SK-N-SH (cell line): ENCODE data around the gene DHDH. TPM values are rescaled to one million over a fixed set of nuclear protein-coding genes. Genes with fewer than 3 reads are reported as not detected.

Source experiments
- CTCF ChIA-PET: fragments of 300-600, 350-600 bp; formaldehyde crosslinking; extraction: SDS; loops from one replicate; lab custom pipeline; 2021; lab: Yijun Ruan, JAX
- POLR2A ChIA-PET: fragments of 350-600 bp; sonication (Branson Sonifier 250); formaldehyde crosslinking; extraction: SDS; loops from one replicate; lab custom pipeline; 2020; ENCODE audit warnings: antibody characterized with exemption, inconsistent platforms; lab: Yijun Ruan, JAX
- DNase-seq: peaks from one replicate; pipeline ENCODE4 v3.0.0; 2012
- H2AFZ ChIP-seq: fragments of 200-600 bp; sonication (generic); 2 replicates; pipeline ENCODE4 v1.8.1; 2016; ENCODE audit warnings: antibody characterized with exemption, mild to moderate bottlenecking, low read depth
- H3F3A ChIP-seq: fragments of 200-600 bp; sonication (generic); replicated peaks from 2 replicates; pipeline ENCODE3; 2016; ENCODE audit warnings: antibody characterized with exemption, mild to moderate bottlenecking; ENCODE audit not compliant: insufficient read depth
- H3K27ac ChIP-seq, 2 experiments: fragments of 200-500 bp in 1 of 2; fragments of 200-600 bp in 1 of 2; sonication (Bioruptor generic) in 1 of 2; sonication (generic), shearing (Covaris generic) in 1 of 2; 2 replicates each; pipeline versions ENCODE4 v1.5.1 to v1.6.1; 2014 to 2016; ENCODE audit warnings: low read depth in 2 of 2, inconsistent platforms in 1 of 2, low read length in 1 of 2, mild to moderate bottlenecking in 1 of 2, mixed read lengths in 1 of 2
- H3K27me3 ChIP-seq: fragments of 200-600 bp; sonication (generic), shearing (Covaris generic); 2 replicates; pipeline ENCODE4 v1.6.1; 2016; ENCODE audit warnings: mixed run types; ENCODE audit not compliant: insufficient read depth
- H3K36me3 ChIP-seq, 2 experiments: fragments of 200-500 bp in 1 of 2; fragments of 200-600 bp in 1 of 2; sonication (Bioruptor generic) in 1 of 2; sonication (generic) in 1 of 2; replicated peaks in 1 of 2; 2 replicates each; pipeline versions ENCODE3 to v1.5.1; 2014 to 2016; ENCODE audit warnings: low read length in 1 of 2, mild to moderate bottlenecking in 1 of 2; ENCODE audit not compliant: insufficient read depth in 2 of 2, control insufficient read depth in 1 of 2
- H3K4me1 ChIP-seq, 2 experiments: fragments of 200-500 bp in 1 of 2; fragments of 200-600 bp in 1 of 2; sonication (Bioruptor generic) in 1 of 2; sonication (generic), shearing (Covaris generic) in 1 of 2; 2 replicates each; pipeline versions ENCODE4 v1.5.1 to v1.6.1; 2014 to 2016; ENCODE audit warnings: low read depth in 1 of 2, low read length in 1 of 2, mixed run types in 1 of 2; ENCODE audit not compliant: insufficient read depth in 2 of 2, control insufficient read depth in 1 of 2
- H3K4me2 ChIP-seq: fragments of 200-600 bp; sonication (generic), shearing (Covaris generic); 2 replicates; pipeline ENCODE4 v1.6.1; 2017; ENCODE audit warnings: mixed run types
- H3K4me3 ChIP-seq, 2 experiments: fragments of 200-500 bp in 1 of 2; fragments of 200-600 bp in 1 of 2; sonication (Bioruptor generic) in 1 of 2; sonication (generic), shearing (Covaris generic) in 1 of 2; 2 replicates each; pipeline versions ENCODE4 v1.5.1 to v1.8.1; 2014 to 2016; ENCODE audit warnings: low read depth in 2 of 2, inconsistent platforms in 1 of 2, low read length in 1 of 2, mild to moderate bottlenecking in 1 of 2, mixed read lengths in 1 of 2, moderate library complexity in 1 of 2
- H3K79me2 ChIP-seq: fragments of 200-600 bp; sonication (generic); 2 replicates; pipeline ENCODE4 v1.8.1; 2017; ENCODE audit warnings: mild to moderate bottlenecking; ENCODE audit not compliant: insufficient read depth
- H3K9ac ChIP-seq: fragments of 200-600 bp; sonication (generic); 2 replicates; pipeline ENCODE4 v1.6.1; 2017; ENCODE audit warnings: mixed run types
- H3K9me2 ChIP-seq: fragments of 200-600 bp; sonication (generic); 2 replicates; pipeline ENCODE4 v1.6.1; 2017; ENCODE audit warnings: mixed run types
- H3K9me3 ChIP-seq: fragments of 200-600 bp; sonication (generic); 2 replicates; pipeline ENCODE4 v1.6.1; 2017; ENCODE audit warnings: mixed run types, mild to moderate bottlenecking, moderate library complexity
- H4K20me1 ChIP-seq: fragments of 200-600 bp; sonication (generic); 2 replicates; pipeline ENCODE4 v1.6.1; 2017; ENCODE audit warnings: mild to moderate bottlenecking, mixed run types; ENCODE audit not compliant: insufficient read depth
- CTCF ChIP-seq: fragments of 200-600 bp; sonication (generic); IDR thresholded peaks from 2 replicates; pipeline ENCODE4 v1.6.1; 2017; ENCODE audit warnings: antibody characterized with exemption, mild to moderate bottlenecking, moderate library complexity
- EP300 ChIP-seq, 2 experiments: IDR thresholded peaks; 2 replicates each; pipeline versions ENCODE4 v1.4.0 to v1.6.1; 2012; ENCODE audit warnings: borderline replicate concordance in 1 of 2, low read depth in 1 of 2, low read length in 1 of 2
- FOXJ3 ChIP-seq: sonication (generic); formaldehyde crosslinking; IDR thresholded peaks from 2 replicates; pipeline ENCODE4 v1.5.1; 2020; ENCODE audit warnings: mild to moderate bottlenecking, missing genetic modification reagents
- GATA2 ChIP-seq: sonication (generic); formaldehyde crosslinking; IDR thresholded peaks from 2 replicates; pipeline ENCODE4 v1.5.0; 2020; ENCODE audit warnings: mild to moderate bottlenecking, missing genetic modification reagents
- JUND ChIP-seq: IDR thresholded peaks from 2 replicates; pipeline ENCODE4 v1.4.0; 2012
- NRF1 ChIP-seq: IDR thresholded peaks from 2 replicates; pipeline ENCODE4 v1.6.1; 2012; ENCODE audit warnings: low read depth, mild to moderate bottlenecking, low read length
- RAD21 ChIP-seq: IDR thresholded peaks from 2 replicates; pipeline ENCODE4 v1.6.1; 2012; ENCODE audit warnings: mild to moderate bottlenecking, low read length
- RCOR1 ChIP-seq: fragments of 150-350 bp; IDR thresholded peaks from 2 replicates; pipeline ENCODE4 v1.6.1; 2017; ENCODE audit warnings: antibody characterized with exemption, low read length
- REST ChIP-seq: IDR thresholded peaks from 2 replicates; pipeline ENCODE4 v1.6.1; 2012; ENCODE audit warnings: mild to moderate bottlenecking, low read depth, low read length, moderate library complexity
- RFX5 ChIP-seq: IDR thresholded peaks from 2 replicates; pipeline ENCODE4 v1.6.1; 2012; ENCODE audit warnings: mild to moderate bottlenecking, improper control_type of control experiment, low read length
- RXRA ChIP-seq: IDR thresholded peaks from 2 replicates; pipeline ENCODE4 v1.4.0; 2012; ENCODE audit warnings: low read depth, mild to moderate bottlenecking, borderline replicate concordance
- TAF1 ChIP-seq: IDR thresholded peaks from 2 replicates; pipeline ENCODE4 v1.6.1; 2012; ENCODE audit warnings: low read depth, mild to moderate bottlenecking, low read length, moderate library complexity, borderline replicate concordance
- YY1 ChIP-seq: IDR thresholded peaks from 2 replicates; pipeline ENCODE4 v1.4.0; 2012; ENCODE audit warnings: low read depth, mild to moderate bottlenecking
- WGBS: methylation state at CpG from one replicate; pipeline ENCODE4 v1.1.6; 2017; ENCODE audit warnings: low lambda C conversion rate; 5-methylcytosine and 5-hydroxymethylcytosine counted together
- polyA plus RNA-seq, 3 experiments: library from polyadenylated mRNA; depleted of rRNA; stranded (reverse); fragments of >200 nt; gene quantifications; 2 replicates each; pipeline ENCODE4 v1.2.3, GENCODE V29; 2012
- TF ChIP-seq, protein P1 (sequence below): fragments of 150-350 bp; IDR thresholded peaks from 2 replicates; pipeline ENCODE4 v1.6.1; 2017; ENCODE audit warnings: antibody characterized with exemption, low read length, low read depth, borderline replicate concordance
- TF ChIP-seq, protein P2 (sequence below): IDR thresholded peaks from 2 replicates; pipeline ENCODE4 v1.4.0; 2012; ENCODE audit warnings: low read depth
- TF ChIP-seq, protein P3 (sequence below): fragments of 150-350 bp; IDR thresholded peaks from 2 replicates; pipeline ENCODE4 v1.6.1; 2016; ENCODE audit warnings: mild to moderate bottlenecking, low read depth, low read length

DHDH gene
- polyA plus RNA-seq, 1 of the 3 experiments (the other 2 are of a cell fraction), result 0.72 TPM

DNA sequence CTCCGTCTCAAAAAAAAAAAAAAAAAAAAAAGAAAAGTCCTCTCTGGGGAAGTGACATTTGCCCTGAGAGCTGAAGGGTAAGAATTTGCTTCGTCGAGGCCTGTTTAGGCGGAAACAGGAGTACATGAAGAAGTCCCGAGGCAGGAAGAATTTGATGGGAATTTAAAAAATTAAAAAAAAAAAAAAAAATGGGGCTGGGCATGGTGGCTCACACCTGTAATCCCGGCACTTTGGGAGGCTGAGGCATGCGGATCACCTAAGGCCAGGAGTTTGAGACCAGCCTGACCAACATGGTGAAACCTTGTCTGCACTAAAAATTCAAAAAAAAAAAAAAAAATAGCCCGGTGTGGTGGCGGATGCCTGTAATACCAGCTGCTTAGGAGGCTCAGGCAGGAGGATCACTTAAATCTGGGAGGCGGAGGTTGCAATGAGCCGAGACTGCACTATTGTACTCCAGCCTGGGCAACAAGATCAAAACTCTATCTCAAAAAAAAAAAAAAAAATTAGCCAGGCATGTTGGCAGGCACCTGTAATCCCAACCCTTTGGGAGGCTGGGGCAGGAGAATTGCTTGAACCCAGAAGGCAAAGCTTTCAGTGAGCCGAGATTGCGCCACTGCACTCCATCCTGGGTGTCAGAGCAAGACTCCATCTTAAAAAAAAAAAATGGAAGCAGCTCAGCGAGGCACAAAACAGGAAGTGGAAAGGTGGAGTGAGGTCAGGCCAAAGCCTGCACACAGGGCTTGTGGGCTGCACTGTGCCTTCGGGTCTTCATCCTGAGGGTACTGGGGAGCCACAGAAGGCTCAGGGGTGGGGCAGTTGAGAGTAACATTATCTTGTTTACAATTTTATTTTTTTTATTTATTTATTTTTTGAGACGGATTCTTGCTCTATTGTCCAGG lies 26.1 kb downstream of the DHDH start (continued):
- TF ChIP-seq REST (no peak), TAF1 (no peak)

- H3K27me3 ChIP-seq, result no peaks in the 10 kb centered on the region
- H2AFZ ChIP-seq, result no peak overlapping the region
- peaks cover 9 to 31% of the 10 kb centered on the region in 2 experiments for H3K36me3 ChIP-seq
- DNase-seq, result no peak
- no peak overlapping the region for H3K9ac ChIP-seq
- peaks cover 9% of the 10 kb centered on the region for H4K20me1 ChIP-seq
- ChIA-PET CTCF (interaction anchor here (1.7 kb wide), 1 partner anchor 9 kb away, joined by 8 read pairs; no protein-coding TSS in a partner anchor), POLR2A (interaction anchor here (0.6 kb wide), 1 partner anchor 12 kb away, joined by 6 read pairs; no protein-coding TSS in a partner anchor)
- peak overlapping the region in 1 of 2 experiments; percentile 44; a peak in 2 of 4 replicates for H3K27ac ChIP-seq
- TF ChIP-seq, protein P1, sequence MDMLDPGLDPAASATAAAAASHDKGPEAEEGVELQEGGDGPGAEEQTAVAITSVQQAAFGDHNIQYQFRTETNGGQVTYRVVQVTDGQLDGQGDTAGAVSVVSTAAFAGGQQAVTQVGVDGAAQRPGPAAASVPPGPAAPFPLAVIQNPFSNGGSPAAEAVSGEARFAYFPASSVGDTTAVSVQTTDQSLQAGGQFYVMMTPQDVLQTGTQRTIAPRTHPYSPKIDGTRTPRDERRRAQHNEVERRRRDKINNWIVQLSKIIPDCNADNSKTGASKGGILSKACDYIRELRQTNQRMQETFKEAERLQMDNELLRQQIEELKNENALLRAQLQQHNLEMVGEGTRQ, result no peak
- no peak for TF ChIP-seq EP300 (IDR thresholded peaks at IDR 0.05; ENCODE audit: borderline replicate concordance in 1 of 2, low read depth in 1 of 2, low read length in 1 of 2)
- TF ChIP-seq FOXJ3, result no peak
- TF ChIP-seq RXRA, result no peak
- no peak for TF ChIP-seq YY1
- TF ChIP-seq JUND, result no peak
- TF ChIP-seq, protein P2, sequence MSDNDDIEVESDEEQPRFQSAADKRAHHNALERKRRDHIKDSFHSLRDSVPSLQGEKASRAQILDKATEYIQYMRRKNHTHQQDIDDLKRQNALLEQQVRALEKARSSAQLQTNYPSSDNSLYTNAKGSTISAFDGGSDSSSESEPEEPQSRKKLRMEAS, result no peak
- TF ChIP-seq NRF1, result no peak
- TF ChIP-seq CTCF, result no peak
- no peak for TF ChIP-seq RCOR1
- TF ChIP-seq RAD21, result no peak
- TF ChIP-seq, protein P3, sequence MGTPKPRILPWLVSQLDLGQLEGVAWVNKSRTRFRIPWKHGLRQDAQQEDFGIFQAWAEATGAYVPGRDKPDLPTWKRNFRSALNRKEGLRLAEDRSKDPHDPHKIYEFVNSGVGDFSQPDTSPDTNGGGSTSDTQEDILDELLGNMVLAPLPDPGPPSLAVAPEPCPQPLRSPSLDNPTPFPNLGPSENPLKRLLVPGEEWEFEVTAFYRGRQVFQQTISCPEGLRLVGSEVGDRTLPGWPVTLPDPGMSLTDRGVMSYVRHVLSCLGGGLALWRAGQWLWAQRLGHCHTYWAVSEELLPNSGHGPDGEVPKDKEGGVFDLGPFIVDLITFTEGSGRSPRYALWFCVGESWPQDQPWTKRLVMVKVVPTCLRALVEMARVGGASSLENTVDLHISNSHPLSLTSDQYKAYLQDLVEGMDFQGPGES, result no peak
- no peak for TF ChIP-seq RFX5
- TF ChIP-seq GATA2 (CRISPR knock-in tag), result no peak
- H3K79me2 ChIP-seq, result peaks cover 36% of the 10 kb centered on the region
- no peaks in the 10 kb centered on the region for H3K9me2 ChIP-seq
- no peak overlapping the region for H3K4me3 ChIP-seq
- H3K4me2 ChIP-seq, result no peak overlapping the region
- H3K4me1 ChIP-seq, result peaks cover 18 to 20% of the 10 kb centered on the region in 2 experiments; a peak in 3 of 4 replicates
- WGBS, result 91% methylated on average over 14 of the region's 19 CpGs
- no peaks in the 10 kb centered on the region for H3K9me3 ChIP-seq
- H3F3A ChIP-seq, result peaks cover 47% of the 10 kb centered on the region
Measured at GRCh38 chr19:48961051-48961649, 27.7 kb downstream of the DHDH start.
